ENCODE measurements around the gene TRAP1.

- no peak for TF ChIP-seq EZH2phosphoT487 (IDR thresholded peaks at IDR 0.05; ENCODE audit: borderline replicate concordance, low read depth, low read length)
- TF ChIP-seq, protein P1, sequence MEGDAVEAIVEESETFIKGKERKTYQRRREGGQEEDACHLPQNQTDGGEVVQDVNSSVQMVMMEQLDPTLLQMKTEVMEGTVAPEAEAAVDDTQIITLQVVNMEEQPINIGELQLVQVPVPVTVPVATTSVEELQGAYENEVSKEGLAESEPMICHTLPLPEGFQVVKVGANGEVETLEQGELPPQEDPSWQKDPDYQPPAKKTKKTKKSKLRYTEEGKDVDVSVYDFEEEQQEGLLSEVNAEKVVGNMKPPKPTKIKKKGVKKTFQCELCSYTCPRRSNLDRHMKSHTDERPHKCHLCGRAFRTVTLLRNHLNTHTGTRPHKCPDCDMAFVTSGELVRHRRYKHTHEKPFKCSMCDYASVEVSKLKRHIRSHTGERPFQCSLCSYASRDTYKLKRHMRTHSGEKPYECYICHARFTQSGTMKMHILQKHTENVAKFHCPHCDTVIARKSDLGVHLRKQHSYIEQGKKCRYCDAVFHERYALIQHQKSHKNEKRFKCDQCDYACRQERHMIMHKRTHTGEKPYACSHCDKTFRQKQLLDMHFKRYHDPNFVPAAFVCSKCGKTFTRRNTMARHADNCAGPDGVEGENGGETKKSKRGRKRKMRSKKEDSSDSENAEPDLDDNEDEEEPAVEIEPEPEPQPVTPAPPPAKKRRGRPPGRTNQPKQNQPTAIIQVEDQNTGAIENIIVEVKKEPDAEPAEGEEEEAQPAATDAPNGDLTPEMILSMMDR (conservative IDR thresholded peaks at IDR 0.05; ENCODE audit: low read length) = no peak
Observed at GRCh38 chr16:3734084-3734757, 16.9 kb upstream of the TRAP1 start.

Data from OCI-LY7 (cell line).